Heart right ventricle (tissue), 16 donors: Measurements from ENCODE around the gene CACNG4. TPM values are rescaled to one million over a fixed set of nuclear protein-coding genes. Genes with fewer than 3 reads are reported as not detected.
A peak's percentile ranks its signal among the peaks of the same experiment; 100 is the strongest.

Source experiments
- ATAC-seq, 8 donors: fragments of 200-7000 bp; cut with Tn5 transposase; one replicate each; pipeline ENCODE4 v1.9.1; 2020; ENCODE audit warnings: mild to moderate bottlenecking in 8 of 8, moderate library complexity in 8 of 8, moderate number of reproducible peaks in 1 of 8
- DNase-seq, 2 donors: peaks; one replicate each; pipeline ENCODE4 v3.0.0-alpha.2; 2020
- H3K27ac ChIP-seq, 10 donors: fragments of 200-600 bp; sonication (generic) in 2 of 10; one replicate each; pipeline versions ENCODE4 v1.5.0 to v1.8.0; 2020 to 2022; ENCODE audit warnings: mild to moderate bottlenecking in 3 of 10
- H3K27me3 ChIP-seq, 7 donors: fragments of 200-600 bp; one replicate each; pipeline ENCODE4 v1.8.0; 2021 to 2022; ENCODE audit warnings: mild to moderate bottlenecking in 2 of 7
- H3K36me3 ChIP-seq, 9 donors: fragments of 200-600 bp; sonication (generic) in 1 of 9; one replicate each; pipeline versions ENCODE4 v1.5.0 to v1.8.0; 2020 to 2022; ENCODE audit warnings: mild to moderate bottlenecking in 2 of 9
- H3K4me1 ChIP-seq, 9 donors: fragments of 200-600 bp; sonication (generic) in 1 of 9; one replicate each; pipeline versions ENCODE4 v1.5.0 to v1.8.0; 2020 to 2022; ENCODE audit warnings: mild to moderate bottlenecking in 4 of 9
- H3K4me3 ChIP-seq, 10 donors: fragments of 200-600 bp; sonication (generic) in 2 of 10; one replicate each; pipeline versions ENCODE4 v1.5.0 to v1.8.0; 2020 to 2022; ENCODE audit warnings: mild to moderate bottlenecking in 7 of 10, moderate library complexity in 2 of 10
- H3K9me3 ChIP-seq, 11 donors: fragments of 200-600 bp in 10 of 11; sonication (generic) in 2 of 11; one replicate each; pipeline versions ENCODE4 v1.5.0 to v1.8.0; 2013 to 2022; ENCODE audit warnings: mild to moderate bottlenecking in 2 of 11, control low read depth in 1 of 11, moderate library complexity in 1 of 11
- CTCF ChIP-seq, 9 donors: fragments of 200-600 bp; sonication (generic) in 2 of 9; IDR thresholded peaks; one replicate each; pipeline versions ENCODE4 v1.5.0 to v1.8.0; 2021 to 2022; ENCODE audit warnings: antibody characterized with exemption in 9 of 9, mild to moderate bottlenecking in 5 of 9, moderate library complexity in 1 of 9
- WGBS, 2 donors: extraction: QIAGEN DNeasy Blood & Tissue Kit; methylation state at CpG; one replicate each; pipeline ENCODE4 v1.1.7; 2013; ENCODE audit warnings: inconsistent platforms in 1 of 2; 5-methylcytosine and 5-hydroxymethylcytosine counted together
- intact Hi-C, 10 donors: fragments of 100-400 bp; cut with DNase I; formaldehyde crosslinking; loops; one replicate each; pipeline versions ENCODE4 v1.11.1 to v1.14.2; 2022
- polyA plus RNA-seq, 2 donors: library from polyadenylated mRNA; stranded (reverse); fragments of 200-250 nt; gene quantifications; one replicate each; pipeline ENCODE4 v1.2.3, GENCODE V29; 2013
- total RNA-seq, 10 donors: library from RNA; stranded (reverse); fragmentation: NEBNext Ultra II Directional in 3 of 10; extraction: Animal tissue kit (Norgen Biotek cat#: 25700) in 3 of 10; gene quantifications; one replicate each; pipeline versions ENCODE4 v1.2.1 to v1.2.4, GENCODE V29; 2021 to 2023
- donor health status: Arrhythmogenic right ventricular cardiomyopathy.
- donor health status: ischemic (EF 13 %, LVEDD 7.1; RV severe dilation, severe dysfunction).
- donor health status: healthy with polysubstance abuse.
- donor health status: DM: no; HTN: yes; CAD: no.
- donor health status: DM: no; HTN: no; CAD: no.
- donor health status: ischemic (EF 25% LVEDD 6.9; RV normal size, moderate dysfunction).
- donor health status: ischemic (EF 25% LVEDD 5.7; RV mildly dilated, moderate dysfunction).
- donor health status: healthy.
- donor health status: DM: yes; HTN: yes; CAD: no.
- donor health status: Ischemic cardiomyopathy.
- donor health status: ischemic (EF 35%, LVEDD 5.7; RV mildly dilated, moderate dysfunction).
- donor health status: nonischemic (EF 11% LVEDD 7.7; RV severe dilation, severe dysfunction).
- donor health status: DM: yes; HTN: yes; CAD: no.
- donor health status: PGD.
- donor health status: ischemic (EF 29% LVEDD 5.4; RV normal size, mild dysfunction).
- donor health status: nonischemic (EF 23%, LVEDD 6.1; RV moderate dilation, normal function).

Gene CACNG4
- total and polyA plus RNA-seq, 12 donors: 0.06 to 0.11 (median 0.07) TPM; not detected in 7

GRCh38 chr17:67020293-67020766 is 55.8 kb downstream of the CACNG4 start:
- no peak overlapping the region for H3K27ac ChIP-seq
- H3K4me1 ChIP-seq: no peaks in the 10 kb centered on the region
- H3K27me3 ChIP-seq: peaks cover 0 to 16% (median 0%) of the 10 kb centered on the region in 7 donors
- H3K9me3 ChIP-seq: no peaks in the 10 kb centered on the region
- ATAC-seq (no peak), DNase-seq (no peak)
- no peaks in the 10 kb centered on the region for H3K36me3 ChIP-seq
- H3K4me3 ChIP-seq: no peak overlapping the region
- TF ChIP-seq CTCF (IDR thresholded peaks at IDR 0.05): no peak
- WGBS, 2 donors: 77% methylated on average over 11 of the region's 11 CpGs
- intact Hi-C loops: no loop called here

GRCh38 chr17:67021196-67021595 is 56.7 kb downstream of the CACNG4 start:
- ATAC-seq: no peak
- peaks cover 0 to 7% (median 0%) of the 10 kb centered on the region in 7 donors for H3K27me3 ChIP-seq
- 87 to 89% methylated on average over 7 of the region's 7 CpGs for WGBS, 2 donors
- no peak overlapping the region for H3K27ac ChIP-seq
- H3K9me3 ChIP-seq: no peaks in the 10 kb centered on the region
- no peak overlapping the region for H3K4me3 ChIP-seq
- intact Hi-C loops: no loop called here
- no peaks in the 10 kb centered on the region for H3K4me1 ChIP-seq
- no peak for TF ChIP-seq CTCF (IDR thresholded peaks at IDR 0.05)
- no peak for DNase-seq
- H3K36me3 ChIP-seq: no peaks in the 10 kb centered on the region

DNA sequence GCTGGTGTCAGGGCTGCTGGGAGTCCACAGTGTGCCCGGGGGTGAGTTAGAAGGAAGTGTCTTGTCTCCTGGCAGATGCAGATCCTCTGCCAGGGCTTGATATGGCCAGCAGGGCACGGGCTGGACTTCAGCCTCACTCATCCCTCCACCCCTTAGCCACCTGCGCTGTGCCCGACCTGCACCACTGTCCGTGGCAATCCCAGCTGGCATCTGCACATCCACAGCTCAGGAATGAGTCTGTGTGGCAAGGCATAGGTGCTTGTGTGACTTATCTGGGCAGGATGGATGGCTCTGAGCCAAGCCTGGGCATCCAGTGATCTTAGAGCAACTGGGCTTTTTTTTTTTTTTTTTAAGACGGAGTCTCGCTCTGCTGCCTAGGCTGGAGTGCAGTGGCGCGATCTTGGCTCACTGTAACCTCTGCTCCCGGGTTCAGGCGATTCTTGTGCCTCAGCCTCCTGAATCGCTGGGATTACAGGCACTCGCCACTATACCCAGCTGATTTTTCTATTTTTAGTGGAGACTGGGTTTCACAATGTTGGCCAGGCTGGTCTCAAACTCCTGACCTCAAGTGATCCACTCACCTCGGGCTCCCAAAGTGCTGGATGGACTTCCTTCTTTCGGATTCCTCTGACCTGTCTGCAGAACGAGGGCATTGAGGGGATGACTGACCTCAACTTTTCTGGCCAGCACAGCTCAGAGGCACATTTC is 57.4 kb downstream of the CACNG4 start:
- H3K4me3 ChIP-seq: no peak overlapping the region
- no peak for TF ChIP-seq CTCF (IDR thresholded peaks at IDR 0.05)
- H3K4me1 ChIP-seq: peaks cover 0 to 4% (median 0%) of the 10 kb centered on the region in 9 donors
- peaks cover 0 to under 1% (median 0%) of the 10 kb centered on the region in 7 donors for H3K27me3 ChIP-seq
- H3K27ac ChIP-seq: no peak overlapping the region
- ATAC-seq (peak in 3 of 8 donors; percentile 18 to 25 (median 20)), DNase-seq (no peak)
- no peaks in the 10 kb centered on the region for H3K9me3 ChIP-seq
- 68 to 75% methylated on average over 16 of the region's 16 CpGs for WGBS, 2 donors
- no peaks in the 10 kb centered on the region for H3K36me3 ChIP-seq
- intact Hi-C loops: no loop called here

DNA sequence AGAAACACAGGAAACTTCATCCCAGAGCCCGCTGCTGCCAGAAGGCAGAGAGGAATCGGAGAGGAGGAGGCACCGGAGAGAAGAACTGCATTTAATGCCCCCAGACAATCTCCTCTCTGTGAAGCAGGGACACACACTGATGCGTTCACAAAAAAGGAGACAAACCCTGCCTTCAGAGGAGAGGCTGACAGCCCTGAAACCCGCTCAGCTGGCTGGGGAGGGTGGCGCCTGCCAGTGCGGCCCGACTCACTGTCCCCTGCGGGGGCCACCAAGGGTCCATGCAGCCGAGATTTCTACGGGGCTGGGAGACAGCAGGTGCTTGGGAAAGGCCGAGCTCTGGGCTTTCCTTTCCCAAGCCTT is 57.9 kb downstream of the CACNG4 start:
- Histone ChIP-seq H3K27ac (no peak overlapping the region), H3K4me3 (no peak overlapping the region), H3K9me3 (no peaks in the 10 kb centered on the region), H3K4me1 (peaks cover 0 to 10% (median 0%) of the 10 kb centered on the region in 9 donors), H3K36me3 (no peaks in the 10 kb centered on the region), H3K27me3 (no peaks in the 10 kb centered on the region)
- TF ChIP-seq CTCF (IDR thresholded peaks at IDR 0.05): no peak
- intact Hi-C loops: no loop called here
- 79 to 86% methylated on average over 12 of the region's 12 CpGs for WGBS, 2 donors
- DNase-seq: no peak
- ATAC-seq: no peak
